Mammary epithelial cell (primary cell): Measurements from ENCODE around the gene CDCA7L.

ENCODE experiments used
- EZH2 ChIP-seq: IDR thresholded peaks from 2 replicates; pipeline ENCODE4 v1.6.1; 2012; ENCODE audit warnings: low read length, inconsistent platforms, borderline replicate concordance
- TF ChIP-seq, protein P1 (sequence below), 2 donors: IDR thresholded peaks in 1 of 2; conservative IDR thresholded peaks in 1 of 2; 2 replicates each; pipeline ENCODE4 v1.5.1; 2011 to 2012; ENCODE audit warnings: inconsistent platforms in 2 of 2, low read length in 2 of 2, mild to moderate bottlenecking in 2 of 2, control low read depth in 1 of 2, low read depth in 1 of 2; ENCODE audit not compliant: insufficient read depth in 1 of 2; ENCODE audit errors: extremely low read depth in 1 of 2

DNA sequence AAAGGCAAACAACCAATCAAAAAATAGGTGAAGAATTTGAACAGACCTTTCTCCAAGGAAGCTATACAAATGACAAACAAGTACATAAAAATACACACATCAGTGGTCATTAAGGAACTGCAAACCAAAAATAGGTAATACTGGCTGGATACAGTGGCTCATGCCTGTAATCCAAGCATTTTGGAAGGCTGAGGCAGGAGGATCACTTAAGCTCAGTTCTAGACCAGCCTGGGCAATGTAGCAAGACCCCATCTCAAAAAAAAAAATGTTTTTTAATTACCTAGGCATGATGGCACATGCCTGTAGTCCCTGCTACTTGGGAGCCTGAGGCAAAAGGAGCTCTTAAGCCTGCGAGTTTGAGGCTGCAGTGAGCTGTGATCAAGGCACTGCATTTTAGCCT, 19.3 kb downstream of the CDCA7L start:
- TF ChIP-seq, protein P1, sequence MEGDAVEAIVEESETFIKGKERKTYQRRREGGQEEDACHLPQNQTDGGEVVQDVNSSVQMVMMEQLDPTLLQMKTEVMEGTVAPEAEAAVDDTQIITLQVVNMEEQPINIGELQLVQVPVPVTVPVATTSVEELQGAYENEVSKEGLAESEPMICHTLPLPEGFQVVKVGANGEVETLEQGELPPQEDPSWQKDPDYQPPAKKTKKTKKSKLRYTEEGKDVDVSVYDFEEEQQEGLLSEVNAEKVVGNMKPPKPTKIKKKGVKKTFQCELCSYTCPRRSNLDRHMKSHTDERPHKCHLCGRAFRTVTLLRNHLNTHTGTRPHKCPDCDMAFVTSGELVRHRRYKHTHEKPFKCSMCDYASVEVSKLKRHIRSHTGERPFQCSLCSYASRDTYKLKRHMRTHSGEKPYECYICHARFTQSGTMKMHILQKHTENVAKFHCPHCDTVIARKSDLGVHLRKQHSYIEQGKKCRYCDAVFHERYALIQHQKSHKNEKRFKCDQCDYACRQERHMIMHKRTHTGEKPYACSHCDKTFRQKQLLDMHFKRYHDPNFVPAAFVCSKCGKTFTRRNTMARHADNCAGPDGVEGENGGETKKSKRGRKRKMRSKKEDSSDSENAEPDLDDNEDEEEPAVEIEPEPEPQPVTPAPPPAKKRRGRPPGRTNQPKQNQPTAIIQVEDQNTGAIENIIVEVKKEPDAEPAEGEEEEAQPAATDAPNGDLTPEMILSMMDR (conservative IDR thresholded peaks at IDR 0.05 in 1 of 2, IDR thresholded peaks at IDR 0.05 in 1 of 2; ENCODE audit: extremely low read depth in 1 of 2, insufficient read depth in 1 of 2, low read depth in 1 of 2, low read length in 2 of 2) = no peak
- no peak for TF ChIP-seq EZH2
